CD4-positive, alpha-beta memory T cell (primary cell): ENCODE data around the gene ESPL1. TPM values are rescaled to one million over a fixed set of nuclear protein-coding genes. Genes with fewer than 3 reads are reported as not detected.

Experiments
- CTCF ChIA-PET: fragments of 350-600 bp; sonication (Branson Sonifier 250); formaldehyde crosslinking; loops from one replicate; lab custom pipeline; 2021; ENCODE audit warnings: inconsistent platforms; ENCODE audit not compliant: partially characterized antibody; lab: Charles Lee
- POLR2A ChIA-PET: fragments of 350-600 bp; sonication (Branson Sonifier 250); formaldehyde crosslinking; loops from one replicate; lab custom pipeline; 2021; ENCODE audit not compliant: partially characterized antibody; lab: Charles Lee
- DNase-seq, 5 donors: peaks; one replicate each; pipeline versions ENCODE4 v3.0.0 to v3.0.0-alpha.2; 2020 to 2022; ENCODE audit warnings: mixed read lengths in 1 of 5
- H3K27ac ChIP-seq: one replicate; pipeline ENCODE4 v1.7.0; 2013; ENCODE audit warnings: low read depth, low read length
- H3K27me3 ChIP-seq: 2 replicates; pipeline ENCODE4 v1.7.0; 2013; ENCODE audit warnings: mild to moderate bottlenecking, low read length, moderate library complexity; ENCODE audit not compliant: insufficient read depth
- H3K36me3 ChIP-seq: 2 replicates; pipeline ENCODE4 v1.7.0; 2013; ENCODE audit warnings: mild to moderate bottlenecking, low read length, moderate library complexity; ENCODE audit not compliant: insufficient read depth
- H3K4me1 ChIP-seq: 2 replicates; pipeline ENCODE4 v1.7.0; 2013; ENCODE audit warnings: mild to moderate bottlenecking, low read length, moderate library complexity; ENCODE audit not compliant: insufficient read depth
- H3K4me3 ChIP-seq, 2 donors: one replicate each; pipeline ENCODE4 v1.7.0; 2013; ENCODE audit warnings: low read length in 2 of 2, mild to moderate bottlenecking in 1 of 2
- H3K9me3 ChIP-seq, 2 donors: one replicate each; pipeline ENCODE4 v1.7.0; 2013; ENCODE audit warnings: low read length in 2 of 2, control low read depth in 1 of 2; ENCODE audit not compliant: control insufficient read depth in 1 of 2
- H3K27ac Mint-ChIP-seq, 7 donors: one replicate each; pipeline ENCODE4 v1.8.0; 2020 to 2021; ENCODE audit warnings: mixed read lengths in 7 of 7, mild to moderate bottlenecking in 6 of 7, inconsistent platforms in 3 of 7, moderate library complexity in 3 of 7
- H3K27me3 Mint-ChIP-seq, 2 donors: one replicate each; pipeline ENCODE4 v1.8.0; 2020 to 2021; ENCODE audit warnings: mixed read lengths in 2 of 2
- H3K36me3 Mint-ChIP-seq, 2 donors: one replicate each; pipeline ENCODE4 v1.8.0; 2020 to 2021; ENCODE audit warnings: mixed read lengths in 2 of 2, inconsistent platforms in 1 of 2, mild to moderate bottlenecking in 1 of 2
- H3K4me1 Mint-ChIP-seq, 4 donors: one replicate each; pipeline ENCODE4 v1.8.0; 2020 to 2021; ENCODE audit warnings: mixed read lengths in 4 of 4, mild to moderate bottlenecking in 1 of 4
- H3K4me3 Mint-ChIP-seq, 8 donors: one replicate each; pipeline ENCODE4 v1.8.0; 2020 to 2021; ENCODE audit warnings: mixed read lengths in 8 of 8, mild to moderate bottlenecking in 7 of 8, moderate library complexity in 6 of 8, inconsistent platforms in 3 of 8
- H3K9me3 Mint-ChIP-seq, 8 donors: one replicate each; pipeline ENCODE4 v1.8.0; 2020 to 2021; ENCODE audit warnings: mixed read lengths in 8 of 8, mild to moderate bottlenecking in 5 of 8, inconsistent platforms in 3 of 8, moderate library complexity in 1 of 8
- intact Hi-C: fragments of 100-400 bp; cut with micrococcal nuclease; formaldehyde crosslinking; loops from one replicate; pipeline ENCODE4 v1.15.1; 2023
- polyA plus RNA-seq, 2 donors: library from polyadenylated mRNA; unstranded; fragments of 300-500 nt; fragmentation: Illumina TruSeq; gene quantifications; one replicate each; pipeline ENCODE4 v1.2.3, GENCODE V29; 2021
- total RNA-seq, 2 experiments: library from RNA; stranded (reverse); gene quantifications; one replicate each; pipeline ENCODE4 v1.2.3, GENCODE V29; 2021

Gene ESPL1
- total RNA-seq: under 1 TPM; 0.20 to 0.55 TPM
- polyA plus RNA-seq: under 1 TPM in 1 of 2 donors, not detected in 1; 0.16 TPM

- H3K4me3 Mint-ChIP-seq: peak within 1 kb of the TSS; percentile 93 to 100 (median 96)
- H3K4me1 Mint-ChIP-seq: peaks cover 11 to 29% (median 19%) of the 10 kb centered on the region in 4 donors
These were observed at the start of gene ESPL1 for GRCh38 chr12:53267999-53268629. Gene ESPL1, plus strand, starts transcription at chr12:53268299. Its CDS starts 468 bp downstream, at chr12:53268767.

DNA sequence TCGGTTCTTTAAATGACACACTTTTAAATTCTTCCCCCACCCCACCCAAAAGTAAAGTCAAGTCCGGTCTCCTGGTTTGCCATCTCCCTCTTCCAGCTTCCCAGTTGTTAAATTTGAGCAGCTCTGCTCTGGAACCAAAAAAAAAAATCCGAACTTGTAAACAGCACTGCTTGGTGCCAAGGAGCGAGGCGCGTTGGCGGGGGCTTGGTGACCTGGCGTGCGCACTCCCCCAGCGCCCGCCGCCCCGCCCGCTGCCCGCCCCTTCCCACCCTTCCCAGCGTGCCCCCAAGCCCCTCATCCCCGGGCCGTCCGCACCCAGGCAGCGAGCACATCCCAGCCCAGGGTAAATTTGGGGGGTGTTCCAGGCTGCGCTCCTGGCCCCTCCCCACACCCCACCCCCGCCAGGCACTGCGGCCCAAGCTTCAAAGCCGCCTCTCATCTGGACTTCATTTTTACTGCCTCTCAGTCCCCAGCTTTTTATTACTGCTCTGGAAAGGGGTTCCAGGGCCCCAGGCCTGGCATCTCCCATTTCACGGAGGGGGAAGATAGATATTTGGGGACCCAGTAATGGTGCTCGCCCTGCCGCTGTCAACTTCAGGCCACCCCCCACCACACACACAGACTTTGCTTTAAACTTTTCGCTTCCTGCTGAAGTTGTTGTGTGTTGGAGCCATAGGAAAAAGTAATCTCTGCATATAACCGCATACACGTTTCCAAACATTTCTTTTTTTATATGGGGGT lies 49.4 kb upstream of the ESPL1 start:
- Histone ChIP-seq H3K4me1 (peaks cover 78% of the 10 kb centered on the region), H3K4me3 (peak overlapping the region; percentile 82 to 89)
- POLR2A ChIA-PET: interaction anchor here (0.6 to 16.2 kb wide), 25 partner anchors 9 to 282 kb away, joined by 3 to 333 read pairs (median 9); partner anchors contain the start of genes AAAS, CSAD, ESPL1 and ITGB7

More at GRCh38 chr12:53267999-53268629, at the start of gene ESPL1:
- peak within 1 kb of the TSS; percentile 76 to 91 for H3K4me3 ChIP-seq
- H3K27ac ChIP-seq: peak within 1 kb of the TSS; percentile 71
- H3K27me3 ChIP-seq: no peaks in the 10 kb centered on the region
- ChIA-PET POLR2A (interaction anchor here (0.6 to 5.1 kb wide), 24 partner anchors 10 to 577 kb away, joined by 3 to 45 read pairs (median 4); partner anchors contain the start of genes AAAS, CSAD, ITGB7 and MYG1), CTCF (interaction anchor here (0.7 to 5.4 kb wide), 19 partner anchors 15 to 201 kb away, joined by 3 to 110 read pairs (median 3); partner anchors contain the start of genes AAAS, CSAD, ITGB7 and MYG1)
- DNase-seq: peak; percentile 78 to 82 (median 81)
- Mint-ChIP-seq H3K9me3 (peaks cover 0 to 3% (median 0%) of the 10 kb centered on the region in 8 donors), H3K36me3 (peaks cover 0 to 8% of the 10 kb centered on the region in 2 donors), H3K27ac (peak within 1 kb of the TSS; percentile 92 to 97 (median 95)), H3K27me3 (no peaks in the 10 kb centered on the region)
- intact Hi-C loops: loop anchor here (1.0 to 2.0 kb wide), 5 partner anchors 48 to 109 kb away; partner anchors contain the start of genes CSAD and ZNF740
- no peaks in the 10 kb centered on the region for H3K9me3 ChIP-seq
- H3K4me1 ChIP-seq: peaks cover 10% of the 10 kb centered on the region
- no peaks in the 10 kb centered on the region for H3K36me3 ChIP-seq

DNA sequence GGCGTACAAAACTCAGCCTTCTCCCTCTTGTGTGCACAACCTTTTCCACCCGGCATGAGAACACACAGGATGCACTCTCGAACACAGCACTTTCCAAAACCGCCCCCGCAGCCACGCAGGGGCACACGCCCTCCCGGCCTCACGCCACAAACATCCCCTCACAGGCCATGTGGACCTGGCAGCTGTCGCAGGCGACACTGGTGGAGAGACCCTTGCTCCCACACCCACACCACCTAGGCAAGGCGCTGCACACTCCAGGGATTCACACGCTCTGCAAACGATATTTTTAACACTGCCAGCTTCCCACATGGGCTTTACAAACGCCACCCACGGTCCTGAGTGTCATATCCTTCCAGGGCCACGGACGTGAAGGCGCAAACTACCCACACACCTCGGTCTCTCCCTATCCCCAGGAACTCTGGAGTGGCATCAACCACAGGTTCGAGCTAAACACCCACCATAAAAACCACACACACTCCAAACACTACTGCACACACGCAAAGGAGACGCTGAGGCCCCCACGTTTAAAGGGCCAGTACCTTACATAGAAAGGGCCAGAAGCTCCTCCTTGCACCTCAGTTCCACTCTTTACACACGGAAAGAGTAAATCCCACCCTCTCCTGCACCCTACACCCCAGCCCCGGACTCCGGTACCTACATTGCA lies 48.7 kb upstream of the ESPL1 start:
- Histone ChIP-seq H3K4me1 (peaks cover 78% of the 10 kb centered on the region), H3K27ac (peak overlapping the region; percentile 98), H3K4me3 (peak overlapping the region; percentile 82 to 89), H3K27me3 (no peaks in the 10 kb centered on the region), H3K36me3 (peaks cover 10% of the 10 kb centered on the region), H3K9me3 (no peaks in the 10 kb centered on the region)
- DNase-seq: peak; percentile 42 to 67 (median 58)
- Mint-ChIP-seq H3K9me3 (no peaks in the 10 kb centered on the region), H3K4me3 (peak overlapping the region; percentile 95 to 99 (median 98)), H3K4me1 (peaks cover 56 to 92% (median 71%) of the 10 kb centered on the region in 4 donors), H3K27me3 (no peaks in the 10 kb centered on the region), H3K27ac (peak overlapping the region; percentile 91 to 98 (median 95)), H3K36me3 (peaks cover 15 to 47% of the 10 kb centered on the region in 2 donors)
- ChIA-PET POLR2A (interaction anchor here (0.6 to 16.2 kb wide), 32 partner anchors 8 to 281 kb away, joined by 3 to 333 read pairs (median 9); partner anchors contain the start of genes AAAS, CSAD, ESPL1 and ITGB7), CTCF (interaction anchor here (0.6 to 3.6 kb wide), 21 partner anchors 7 to 126 kb away, joined by 3 to 41 read pairs (median 4); partner anchors contain the start of genes AAAS, CSAD, ESPL1 and ITGB7)
- intact Hi-C loops: no loop called here

More for the DNA sequence above, 49.4 kb upstream of the ESPL1 start:
- no peak for DNase-seq
- peaks cover 51 to 92% (median 71%) of the 10 kb centered on the region in 4 donors for H3K4me1 Mint-ChIP-seq
- no peaks in the 10 kb centered on the region for H3K9me3 ChIP-seq
- H3K4me3 Mint-ChIP-seq: peak overlapping the region; percentile 95 to 99 (median 98)
- no peaks in the 10 kb centered on the region for H3K9me3 Mint-ChIP-seq
- peak overlapping the region; percentile 98 for H3K27ac ChIP-seq
- peak overlapping the region; percentile 91 to 98 (median 95) for H3K27ac Mint-ChIP-seq
- H3K27me3 Mint-ChIP-seq: no peaks in the 10 kb centered on the region
- H3K36me3 Mint-ChIP-seq: peaks cover 22 to 51% of the 10 kb centered on the region in 2 donors
- CTCF ChIA-PET: interaction anchor here (0.9 to 12.8 kb wide), 13 partner anchors 8 to 103 kb away, joined by 3 to 339 read pairs (median 5); partner anchors contain the start of genes AAAS, ESPL1, ITGB7 and MYG1
- H3K27me3 ChIP-seq: no peaks in the 10 kb centered on the region
- H3K36me3 ChIP-seq: peaks cover 18% of the 10 kb centered on the region
- intact Hi-C loops: no loop called here

- peaks cover 78% of the 10 kb centered on the region for H3K4me1 ChIP-seq
- intact Hi-C loops: loop anchor here (1.0 to 2.0 kb wide), 6 partner anchors 12 to 213 kb away; partner anchors contain the start of genes CSAD, EIF4B, ESPL1 and MYG1
- no peaks in the 10 kb centered on the region for H3K27me3 ChIP-seq
- Mint-ChIP-seq H3K4me1 (peaks cover 62 to 93% (median 73%) of the 10 kb centered on the region in 4 donors), H3K27me3 (no peaks in the 10 kb centered on the region), H3K27ac (peak overlapping the region; percentile 94 to 99 (median 97)), H3K36me3 (peaks cover 13 to 41% of the 10 kb centered on the region in 2 donors), H3K4me3 (peak overlapping the region; percentile 95 to 99 (median 98)), H3K9me3 (no peaks in the 10 kb centered on the region)
- ChIA-PET CTCF (interaction anchor here (0.6 to 3.6 kb wide), 21 partner anchors 8 to 125 kb away, joined by 3 to 41 read pairs (median 4); partner anchors contain the start of genes AAAS, CSAD, ESPL1 and ITGB7), POLR2A (interaction anchor here (0.6 to 16.2 kb wide), 32 partner anchors 8 to 281 kb away, joined by 3 to 333 read pairs (median 9); partner anchors contain the start of genes AAAS, CSAD, ESPL1 and ITGB7)
- H3K36me3 ChIP-seq: peaks cover 5% of the 10 kb centered on the region
- H3K4me3 ChIP-seq: peak overlapping the region; percentile 82 to 89
- peak; percentile 80 to 90 (median 84) for DNase-seq
- H3K27ac ChIP-seq: peak overlapping the region; percentile 98
- H3K9me3 ChIP-seq: no peaks in the 10 kb centered on the region
These were observed 48.0 kb upstream of the ESPL1 start for GRCh38 chr12:53219956-53220693.

DNA sequence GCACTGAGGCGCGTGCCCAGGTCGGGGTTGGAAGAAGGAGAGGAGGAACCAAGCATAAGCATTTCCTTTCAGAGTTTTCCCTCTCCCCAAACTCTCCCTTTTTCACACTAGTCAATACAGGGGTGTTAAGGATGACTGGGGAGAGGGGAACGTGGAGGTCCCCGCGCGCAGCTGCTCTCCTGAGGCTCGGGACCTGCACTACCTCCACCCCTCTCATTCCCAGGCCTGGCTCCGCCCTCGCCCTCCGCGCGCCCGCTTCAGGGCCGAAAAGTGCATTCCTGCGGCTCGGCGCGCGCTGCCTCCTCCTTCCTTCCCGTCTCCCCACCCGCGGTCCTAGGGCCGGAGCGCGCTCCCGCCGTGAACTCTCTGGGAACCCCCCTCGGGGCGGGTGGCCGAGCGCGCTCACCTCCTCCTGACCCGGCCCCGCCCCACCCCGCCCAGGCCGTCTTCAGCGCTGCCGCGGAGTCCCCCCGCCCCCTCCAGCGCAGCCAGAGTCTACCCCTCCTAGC lies 47.4 kb upstream of the ESPL1 start:
- Mint-ChIP-seq H3K36me3 (peaks cover 7 to 35% of the 10 kb centered on the region in 2 donors), H3K4me1 (peaks cover 64 to 93% (median 72%) of the 10 kb centered on the region in 4 donors), H3K9me3 (no peaks in the 10 kb centered on the region), H3K4me3 (peak overlapping the region; percentile 95 to 99 (median 98)), H3K27ac (peak overlapping the region; percentile 93 to 99 (median 97)), H3K27me3 (no peaks in the 10 kb centered on the region)
- DNase-seq: peak; percentile 60 to 85 (median 65)
- CTCF ChIA-PET: interaction anchor here (0.9 to 3.6 kb wide), 12 partner anchors 8 to 103 kb away, joined by 3 to 41 read pairs (median 5); partner anchors contain the start of genes AAAS, CSAD, ESPL1 and ITGB7
- Histone ChIP-seq H3K4me1 (peaks cover 78% of the 10 kb centered on the region), H3K27ac (peak overlapping the region; percentile 98), H3K9me3 (no peaks in the 10 kb centered on the region), H3K4me3 (peak overlapping the region; percentile 73 to 82), H3K36me3 (no peaks in the 10 kb centered on the region), H3K27me3 (no peaks in the 10 kb centered on the region)
- intact Hi-C loops: loop anchor here (1.0 to 2.0 kb wide), 6 partner anchors 12 to 214 kb away; partner anchors contain the start of genes CSAD, EIF4B, ESPL1 and MYG1
- POLR2A ChIA-PET: interaction anchor here (0.7 to 16.2 kb wide), 24 partner anchors 11 to 280 kb away, joined by 3 to 333 read pairs (median 12); partner anchors contain the start of genes AAAS, CSAD, ESPL1 and ITGB7
